HG03442 (cell line): ENCODE measurements around the gene TENM3.

ENCODE experiments used
- ATAC-seq: cut with Tn5 transposase; IDR thresholded peaks from one replicate; pipeline ENCODE4 v1.9.1; 2021; ENCODE audit warnings: mild to moderate bottlenecking, moderate library complexity; ENCODE audit not compliant: unreplicated experiment

The TENM3 gene

GRCh38 chr4:182705389-182705788 is 462.2 kb downstream of the TENM3 start:
- ATAC-seq = no peak

- no peak for ATAC-seq
Measured at GRCh38 chr4:182711211-182711610, 468.0 kb downstream of the TENM3 start.

- ATAC-seq = no peak
Measured at GRCh38 chr4:182715548-182715947, 472.3 kb downstream of the TENM3 start.

- ATAC-seq = no peak
Measured at GRCh38 chr4:182716192-182716591, 473.0 kb downstream of the TENM3 start.

- ATAC-seq = peak; percentile 78
Measured at GRCh38 chr4:182717788-182718583, 474.8 kb downstream of the TENM3 start.

- ATAC-seq = no peak
Measured at GRCh38 chr4:182724414-182724813, 481.2 kb downstream of the TENM3 start.

GRCh38 chr4:182729516-182729915 is 486.3 kb downstream of the TENM3 start:
- no peak for ATAC-seq

- ATAC-seq = no peak
Measured at GRCh38 chr4:182730791-182731190, 487.6 kb downstream of the TENM3 start.

- no peak for ATAC-seq
Measured at GRCh38 chr4:182736207-182736606, 493.0 kb downstream of the TENM3 start.

- no peak for ATAC-seq
Measured at GRCh38 chr4:182738283-182739047, 495.3 kb downstream of the TENM3 start.

- ATAC-seq = no peak
Measured at GRCh38 chr4:182740256-182740655, 497.1 kb downstream of the TENM3 start.

- no peak for ATAC-seq
Measured at GRCh38 chr4:182741054-182741453, 497.9 kb downstream of the TENM3 start.

- ATAC-seq = no peak
Measured at GRCh38 chr4:182741914-182742313, 498.7 kb downstream of the TENM3 start.

- ATAC-seq = no peak
Measured at GRCh38 chr4:182743815-182744214, 500.6 kb downstream of the TENM3 start.

GRCh38 chr4:182745237-182745636 is 502.0 kb downstream of the TENM3 start:
- ATAC-seq = no peak

GRCh38 chr4:182746876-182747275 is 503.7 kb downstream of the TENM3 start:
- no peak for ATAC-seq

GRCh38 chr4:182748283-182748682 is 505.1 kb downstream of the TENM3 start:
- ATAC-seq = no peak

GRCh38 chr4:182748949-182749348 is 505.7 kb downstream of the TENM3 start:
- ATAC-seq = no peak

GRCh38 chr4:182749667-182750167 is 506.5 kb downstream of the TENM3 start:
- ATAC-seq = no peak

- no peak for ATAC-seq
Measured at GRCh38 chr4:182752158-182752910, 509.1 kb downstream of the TENM3 start.

GRCh38 chr4:182754895-182755294 is 511.7 kb downstream of the TENM3 start:
- no peak for ATAC-seq
